Common myeloid progenitor, CD34-positive (primary cell): ENCODE measurements around the gene PLCD3.

ENCODE experiments used
- CTCF ChIA-PET: fragments of 350-600 bp; sonication (Branson Sonifier 250); formaldehyde crosslinking; loops from one replicate; lab custom pipeline; 2021; ENCODE audit warnings: antibody characterized with exemption; lab: Charles Lee
- POLR2A ChIA-PET: fragments of 350-600 bp; sonication (Branson Sonifier 250); formaldehyde crosslinking; loops from one replicate; lab custom pipeline; 2021; ENCODE audit warnings: antibody characterized with exemption; lab: Charles Lee
- DNase-seq, 3 donors: peaks; one replicate each; pipeline versions ENCODE4 v3.0.0 to v3.0.0-alpha.2; 2013
- H3K27ac ChIP-seq, 2 experiments: 1 replicate in 1 of 2; 2 replicates in 1 of 2; pipeline ENCODE4 v1.7.0; 2013; ENCODE audit warnings: inconsistent platforms in 2 of 2, low read length in 2 of 2, mild to moderate bottlenecking in 2 of 2, low read depth in 1 of 2, moderate library complexity in 1 of 2; ENCODE audit not compliant: severe bottlenecking in 2 of 2, insufficient read depth in 1 of 2, poor library complexity in 1 of 2
- H3K27me3 ChIP-seq, 5 experiments: replicated peaks in 2 of 5; 1 replicate in 3 of 5; 2 replicates in 2 of 5; pipeline versions ENCODE4 v1.6.1 to v1.7.0; 2013; ENCODE audit warnings: low read length in 4 of 5, mild to moderate bottlenecking in 2 of 5, moderate library complexity in 2 of 5, inconsistent platforms in 1 of 5; ENCODE audit not compliant: insufficient read depth in 5 of 5, control insufficient read depth in 4 of 5
- H3K36me3 ChIP-seq, 4 experiments: 1 replicate in 2 of 4; 2 replicates in 2 of 4; pipeline versions ENCODE4 v1.6.1 to v1.7.0; 2013; ENCODE audit warnings: low read length in 3 of 4, control low read depth in 1 of 4, mild to moderate bottlenecking in 1 of 4; ENCODE audit not compliant: control insufficient read depth in 4 of 4, insufficient read depth in 4 of 4
- H3K4me1 ChIP-seq, 4 experiments: 1 replicate in 3 of 4; 2 replicates in 1 of 4; pipeline versions ENCODE4 v1.6.1 to v1.7.1; 2013; ENCODE audit warnings: low read length in 3 of 4, mild to moderate bottlenecking in 3 of 4, control low read depth in 1 of 4, inconsistent platforms in 1 of 4, moderate library complexity in 1 of 4; ENCODE audit not compliant: control insufficient read depth in 4 of 4, insufficient read depth in 4 of 4; ENCODE audit errors: control extremely low read depth in 1 of 4
- H3K4me3 ChIP-seq, 7 experiments: 1 replicate in 4 of 7; 2 replicates in 3 of 7; pipeline versions ENCODE4 v1.5.1 to v1.7.0; 2013; ENCODE audit warnings: mild to moderate bottlenecking in 7 of 7, low read length in 6 of 7, moderate library complexity in 6 of 7, inconsistent platforms in 2 of 7, low read depth in 2 of 7, control low read depth in 1 of 7; ENCODE audit not compliant: insufficient read depth in 4 of 7, control insufficient read depth in 1 of 7; ENCODE audit errors: extremely low read depth in 1 of 7
- H3K9me3 ChIP-seq, 5 experiments: 1 replicate in 4 of 5; 2 replicates in 1 of 5; pipeline versions ENCODE4 v1.6.1 to v1.7.1; 2013; ENCODE audit warnings: low read length in 4 of 5, mild to moderate bottlenecking in 2 of 5, inconsistent platforms in 1 of 5, low read depth in 1 of 5, moderate library complexity in 1 of 5; ENCODE audit not compliant: control insufficient read depth in 4 of 5, insufficient read depth in 2 of 5; ENCODE audit errors: control extremely low read depth in 1 of 5
- WGBS: methylation state at CpG from one replicate; pipeline ENCODE4 v1.1.5; 2013; ENCODE audit not compliant: insufficient coverage; 5-methylcytosine and 5-hydroxymethylcytosine counted together

The PLCD3 gene

DNA sequence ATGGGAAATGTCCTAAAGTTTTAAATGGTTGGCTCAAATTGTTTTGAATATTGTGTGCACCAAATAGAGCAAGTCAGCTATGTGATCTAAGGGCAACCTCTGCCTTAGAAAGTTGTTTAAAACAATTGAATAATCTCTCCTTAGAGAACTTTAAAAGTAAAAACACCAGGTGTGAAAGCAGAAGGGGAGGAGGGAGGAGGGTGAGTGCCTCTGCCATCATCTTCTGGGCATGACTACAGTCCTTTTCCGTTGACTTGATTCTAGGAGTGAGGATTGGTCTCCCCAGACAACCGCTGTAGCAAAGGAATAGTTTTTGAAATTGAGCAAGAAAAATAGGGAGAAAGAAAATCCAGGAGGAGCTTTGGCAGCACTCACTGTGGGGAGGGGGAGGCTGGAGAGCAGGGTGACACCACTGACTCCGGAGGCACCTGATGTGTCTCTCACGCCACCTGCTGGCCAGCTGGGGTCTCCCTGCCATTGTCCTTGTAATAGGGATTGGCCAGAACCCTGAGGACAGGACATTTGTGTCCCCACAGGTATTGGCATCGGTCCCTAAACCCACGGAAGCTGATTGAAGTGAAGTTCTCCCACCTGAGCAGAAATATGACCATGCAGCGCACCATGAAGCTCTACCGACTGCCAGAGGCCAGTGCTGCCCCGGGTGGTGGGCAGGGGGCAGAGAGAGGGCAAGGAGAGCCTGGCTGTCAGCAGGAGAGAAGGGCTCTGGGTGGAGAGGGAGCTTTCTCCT lies 33.3 kb downstream of the PLCD3 start:
- H3K36me3 ChIP-seq, result peaks cover 31 to 72% (median 64%) of the 10 kb centered on the region in 4 experiments
- no peak overlapping the region for H3K27ac ChIP-seq
- 58% methylated on average over 8 of the region's 9 CpGs for WGBS
- CTCF ChIA-PET, result interaction anchor here (0.7 to 3.2 kb wide), 30 partner anchors 10 to 204 kb away, joined by 3 to 26 read pairs (median 4); partner anchors contain the start of genes ACBD4 and EFTUD2
- no peaks in the 10 kb centered on the region for H3K9me3 ChIP-seq
- no peak overlapping the region for H3K4me3 ChIP-seq
- H3K27me3 ChIP-seq, result no peaks in the 10 kb centered on the region
- H3K4me1 ChIP-seq, result no peaks in the 10 kb centered on the region
- POLR2A ChIA-PET, result interaction anchor here (1.4 kb wide), 1 partner anchor 49 kb away, joined by 4 read pairs; the partner anchor contains the start of gene HEXIM1
- DNase-seq, result peak; percentile 54 to 76 (median 71)

DNA sequence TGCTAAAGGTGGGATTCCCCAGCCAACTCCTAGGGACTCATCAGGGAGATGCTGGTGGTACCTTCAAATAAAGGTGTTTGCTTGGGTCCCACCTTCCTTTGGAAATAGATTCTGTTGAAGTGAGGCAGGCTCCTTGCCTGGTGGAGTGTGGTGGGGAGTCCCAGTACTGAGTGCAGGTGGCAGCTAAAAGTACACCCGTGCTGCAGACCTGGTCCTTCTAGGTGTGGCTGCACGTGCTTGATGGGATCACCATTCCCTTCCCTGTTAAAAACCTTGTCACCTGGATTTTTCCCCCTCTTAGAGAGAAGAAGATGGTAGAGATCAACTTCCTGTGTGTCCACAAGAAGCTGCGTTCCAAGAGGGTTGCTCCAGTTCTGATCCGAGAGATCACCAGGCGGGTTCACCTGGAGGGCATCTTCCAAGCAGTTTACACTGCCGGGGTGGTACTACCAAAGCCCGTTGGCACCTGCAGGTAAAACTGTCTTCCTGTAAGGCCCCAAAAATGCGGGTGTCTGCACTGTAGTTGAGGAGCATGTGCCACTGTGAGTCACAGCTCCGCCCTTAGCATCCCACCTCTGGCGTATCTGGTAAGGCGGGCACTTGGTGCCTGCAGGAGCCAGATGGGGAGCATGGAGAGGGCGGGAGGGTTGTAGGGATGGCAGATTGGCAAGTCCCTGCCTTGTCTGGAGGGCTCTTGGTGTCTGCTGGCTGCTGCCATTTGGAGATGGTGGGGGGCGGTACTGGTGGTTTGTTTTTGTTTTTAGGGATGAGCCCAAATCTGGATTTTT lies 34.0 kb downstream of the PLCD3 start:
- no peak overlapping the region for H3K4me3 ChIP-seq
- no peaks in the 10 kb centered on the region for H3K9me3 ChIP-seq
- H3K36me3 ChIP-seq, result peaks cover 25 to 72% (median 63%) of the 10 kb centered on the region in 4 experiments
- WGBS, result 99% methylated on average over 11 of the region's 13 CpGs
- no peaks in the 10 kb centered on the region for H3K27me3 ChIP-seq
- no peaks in the 10 kb centered on the region for H3K4me1 ChIP-seq
- ChIA-PET POLR2A (interaction anchor here (1.4 kb wide), 1 partner anchor 50 kb away, joined by 4 read pairs; the partner anchor contains the start of gene HEXIM1), CTCF (interaction anchor here (0.7 to 3.2 kb wide), 20 partner anchors 11 to 203 kb away, joined by 3 to 26 read pairs (median 4); no protein-coding TSS in a partner anchor)
- no peak overlapping the region for H3K27ac ChIP-seq
- DNase-seq, result no peak

DNA sequence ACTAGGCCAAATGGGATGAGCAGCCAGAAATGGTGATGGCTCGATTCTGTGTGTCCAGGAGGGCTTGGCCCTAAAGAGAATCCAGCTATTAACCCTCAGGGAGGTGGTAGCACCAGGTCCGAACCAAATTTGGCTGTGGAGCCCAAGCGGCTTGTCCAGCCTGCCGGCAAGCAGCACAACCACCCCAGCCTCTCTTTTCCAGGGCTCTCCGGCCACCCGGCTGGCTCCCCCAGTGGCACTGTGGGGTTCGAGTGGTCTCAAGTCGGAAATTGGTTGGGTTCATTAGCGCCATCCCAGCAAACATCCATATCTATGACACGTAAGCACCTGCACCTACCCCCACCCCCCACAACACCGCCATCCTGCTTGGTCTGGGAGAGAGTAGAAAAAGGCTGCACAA lies 35.4 kb downstream of the PLCD3 start:
- Histone ChIP-seq H3K9me3 (no peaks in the 10 kb centered on the region), H3K27me3 (no peaks in the 10 kb centered on the region), H3K4me3 (no peak overlapping the region), H3K4me1 (no peaks in the 10 kb centered on the region), H3K27ac (no peak overlapping the region), H3K36me3 (peaks cover 19 to 70% (median 57%) of the 10 kb centered on the region in 4 experiments)
- ChIA-PET POLR2A (no interaction called here), CTCF (interaction anchor here (1.0 to 3.1 kb wide), 9 partner anchors 8 to 177 kb away, joined by 3 to 26 read pairs (median 5); no protein-coding TSS in a partner anchor)
- DNase-seq, result no peak
- WGBS, result 100% methylated on average over 2 of the region's 11 CpGs

DNA sequence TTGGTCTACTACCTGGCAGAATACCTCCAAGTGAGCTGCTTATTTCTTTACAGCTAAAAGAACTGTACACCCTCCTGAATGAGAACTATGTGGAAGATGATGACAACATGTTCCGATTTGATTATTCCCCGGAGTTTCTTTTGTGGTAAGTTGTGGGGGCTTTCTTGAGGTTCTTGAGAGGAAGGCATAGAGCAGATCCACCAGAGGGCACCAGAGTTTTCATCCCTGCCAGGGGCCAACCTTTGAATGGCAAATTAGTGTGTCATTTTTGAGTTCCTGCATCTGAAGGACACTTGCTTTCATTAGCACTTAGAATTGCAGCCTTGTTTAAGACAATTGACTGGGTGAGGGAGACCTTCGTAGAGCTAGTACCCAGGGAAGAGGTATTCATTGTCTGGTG lies 36.2 kb downstream of the PLCD3 start:
- H3K27me3 ChIP-seq, result no peaks in the 10 kb centered on the region
- 100% methylated on average over 2 of the region's 3 CpGs for WGBS
- no peak overlapping the region for H3K27ac ChIP-seq
- H3K36me3 ChIP-seq, result peaks cover 20 to 72% (median 56%) of the 10 kb centered on the region in 4 experiments
- H3K4me3 ChIP-seq, result no peak overlapping the region
- H3K4me1 ChIP-seq, result no peaks in the 10 kb centered on the region
- no peaks in the 10 kb centered on the region for H3K9me3 ChIP-seq
- POLR2A ChIA-PET, result no interaction called here
- CTCF ChIA-PET, result interaction anchor here (0.8 to 2.9 kb wide), 8 partner anchors 8 to 101 kb away, joined by 3 to 16 read pairs (median 4); no protein-coding TSS in a partner anchor
- peak; percentile 38 to 60 (median 48) for DNase-seq

DNA sequence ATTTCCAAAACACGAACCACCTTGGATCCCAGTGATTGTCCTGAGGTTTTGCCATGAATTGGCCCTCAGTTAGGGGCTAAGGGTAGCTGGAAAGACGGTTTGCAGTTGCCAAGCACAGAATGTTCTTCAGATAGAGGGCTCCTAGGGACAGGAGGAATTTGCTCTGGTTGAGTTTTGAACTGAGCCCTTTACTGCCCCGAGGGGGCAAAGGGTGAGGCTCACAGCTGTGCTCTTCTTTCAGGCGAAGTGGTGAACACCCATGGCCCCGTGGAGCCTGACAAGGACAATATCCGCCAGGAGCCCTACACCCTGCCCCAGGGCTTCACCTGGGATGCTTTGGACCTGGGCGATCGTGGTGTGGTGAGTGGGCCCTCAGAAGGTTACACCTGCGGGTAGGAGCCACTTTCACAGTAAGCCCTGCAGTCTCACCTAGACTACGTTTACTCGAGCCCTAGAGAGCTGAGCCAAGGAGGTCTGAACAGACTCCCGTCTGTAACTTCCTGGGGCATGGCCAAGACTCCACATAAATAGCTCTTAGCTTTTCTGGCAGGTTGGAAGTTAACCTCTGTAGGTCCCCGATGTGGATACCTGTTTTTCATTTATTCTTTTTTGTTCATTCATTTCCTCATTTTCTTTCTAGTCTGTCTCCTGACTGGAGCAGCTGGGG lies 38.7 kb downstream of the PLCD3 start:
- CTCF ChIA-PET, result interaction anchor here (0.7 to 2.1 kb wide), 3 partner anchors 42 to 173 kb away, joined by 3 to 5 read pairs (median 4); partner anchors contain the start of gene ACBD4
- no peaks in the 10 kb centered on the region for H3K27me3 ChIP-seq
- H3K9me3 ChIP-seq, result no peaks in the 10 kb centered on the region
- no peak overlapping the region for H3K27ac ChIP-seq
- no peak overlapping the region for H3K4me3 ChIP-seq
- H3K36me3 ChIP-seq, result peaks cover 22 to 78% (median 62%) of the 10 kb centered on the region in 4 experiments
- POLR2A ChIA-PET, result interaction anchor here (0.6 kb wide), 1 partner anchor 1605 kb away, joined by 3 read pairs; no protein-coding TSS in a partner anchor
- no peaks in the 10 kb centered on the region for H3K4me1 ChIP-seq
- WGBS, result 88% methylated on average over 12 of the region's 13 CpGs
- DNase-seq, result no peak

DNA sequence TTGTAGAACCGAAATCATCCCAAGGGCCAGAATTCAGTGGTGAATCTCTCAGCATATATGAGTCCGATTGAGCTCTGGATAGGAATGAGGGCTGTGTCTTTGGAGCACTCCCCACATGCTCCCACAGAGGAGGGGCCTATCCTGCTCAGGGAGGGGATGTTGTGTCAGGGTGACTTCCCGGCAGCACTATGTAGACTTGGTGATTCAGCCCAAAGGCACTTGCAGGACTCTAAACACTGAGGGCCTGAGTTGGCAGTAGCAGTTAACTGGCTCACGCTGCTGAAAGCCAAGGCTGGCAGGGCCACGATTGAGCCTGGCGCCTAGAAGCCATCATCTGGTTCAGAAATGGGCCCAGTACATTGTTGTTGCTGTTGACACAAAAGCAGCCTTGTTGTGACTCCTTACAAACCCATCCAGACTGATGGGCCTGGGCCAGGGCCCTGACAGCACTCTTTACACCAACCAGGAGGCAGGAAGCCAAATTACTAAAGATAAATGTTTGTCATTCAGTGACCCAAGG lies 39.3 kb downstream of the PLCD3 start:
- H3K4me1 ChIP-seq, result peaks cover 0 to 5% (median 0%) of the 10 kb centered on the region in 4 experiments
- H3K36me3 ChIP-seq, result peaks cover 20 to 77% (median 60%) of the 10 kb centered on the region in 4 experiments
- WGBS, result 95% methylated on average over 6 of the region's 6 CpGs
- ChIA-PET CTCF (interaction anchor here (1.5 to 2.1 kb wide), 2 partner anchors 17 to 172 kb away, joined by 5 to 8 read pairs; no protein-coding TSS in a partner anchor), POLR2A (interaction anchor here (0.6 kb wide), 1 partner anchor 14 kb away, joined by 4 read pairs; no protein-coding TSS in a partner anchor)
- H3K9me3 ChIP-seq, result no peaks in the 10 kb centered on the region
- no peak overlapping the region for H3K27ac ChIP-seq
- no peak overlapping the region for H3K4me3 ChIP-seq
- no peaks in the 10 kb centered on the region for H3K27me3 ChIP-seq
- DNase-seq, result no peak
